GM18499 (cell line): ENCODE measurements around the gene EVA1A.

Source experiments
- ATAC-seq: cut with Tn5 transposase; IDR thresholded peaks from one replicate; pipeline ENCODE4 v1.9.1; 2021; ENCODE audit warnings: moderate number of reproducible peaks; ENCODE audit not compliant: insufficient read depth, unreplicated experiment

The EVA1A gene

DNA sequence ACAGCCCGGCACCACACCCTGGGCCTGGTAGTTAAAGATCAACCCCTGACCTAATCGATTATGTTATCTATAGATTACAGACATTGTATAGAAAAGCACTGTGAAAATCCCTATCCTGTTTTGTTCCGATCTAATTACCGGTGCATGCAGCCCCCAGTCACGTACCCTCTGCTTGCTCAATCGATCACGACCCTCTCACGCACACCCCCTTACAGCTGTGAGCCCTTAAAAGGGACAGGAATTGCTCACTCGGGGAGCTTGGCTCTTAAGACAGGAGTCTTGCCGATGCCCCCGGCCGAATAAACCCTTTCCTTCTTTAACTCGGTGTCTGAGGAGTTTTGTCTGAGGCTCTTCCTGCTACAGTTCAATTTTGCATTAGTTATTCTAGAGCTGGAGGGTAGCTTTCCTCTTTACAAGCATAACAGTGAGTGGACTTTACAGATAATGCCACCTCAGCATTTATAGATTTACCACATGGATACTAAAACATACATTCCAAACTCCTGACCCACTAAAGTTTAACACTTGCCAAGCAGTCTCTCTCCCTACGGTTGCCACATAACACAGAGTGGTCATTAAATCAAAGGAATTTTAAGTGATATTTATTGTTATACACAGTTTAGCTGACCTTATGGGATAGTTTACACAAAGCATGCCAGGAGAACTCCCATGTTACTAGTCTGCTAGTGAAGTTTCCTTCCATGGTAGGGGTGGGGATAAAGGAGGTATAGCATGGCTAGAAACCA lies 101.0 kb downstream of the EVA1A start:
- no peak for ATAC-seq

GRCh38 chr2:75458201-75458600 lies 102.5 kb downstream of the EVA1A start:
- ATAC-seq, result no peak

- no peak for ATAC-seq
Observed at GRCh38 chr2:75456825-75457224, 103.9 kb downstream of the EVA1A start.

DNA sequence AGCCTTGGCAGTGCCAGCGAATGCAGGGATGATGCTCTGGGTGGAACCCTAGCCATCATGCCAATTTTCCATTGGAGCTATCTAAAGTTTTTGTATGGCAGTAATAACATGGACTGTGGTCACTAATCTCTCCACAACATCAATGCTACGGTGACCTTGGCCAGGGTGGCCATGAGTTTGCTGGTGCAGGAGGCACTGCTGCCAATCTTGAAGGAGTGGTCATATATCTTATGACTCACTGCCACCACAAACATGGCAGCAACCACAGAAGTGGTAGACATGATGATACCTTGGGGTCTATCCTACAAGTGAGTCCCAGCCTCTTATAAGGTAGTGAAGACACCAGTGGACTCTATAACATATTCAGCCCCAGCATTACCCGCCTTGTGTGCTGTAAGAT lies 104.6 kb downstream of the EVA1A start:
- no peak for ATAC-seq

DNA sequence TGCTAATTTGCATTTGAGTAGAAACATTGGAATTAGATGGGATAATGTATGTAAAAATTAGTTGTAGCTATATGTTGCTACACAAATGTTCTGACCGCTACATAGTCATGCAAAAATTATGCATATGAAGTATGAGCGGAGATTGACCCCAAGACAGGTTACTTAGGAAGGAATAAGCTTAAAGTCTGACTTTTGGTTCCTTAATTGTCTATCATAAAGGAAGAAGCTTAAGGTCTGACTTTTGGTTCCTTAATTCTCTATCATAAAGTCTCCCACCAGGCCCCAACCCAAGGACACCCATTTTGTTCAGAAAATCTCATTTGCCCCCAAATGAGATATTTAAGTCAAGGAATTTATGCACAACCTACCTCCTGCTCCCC lies 106.5 kb downstream of the EVA1A start:
- ATAC-seq, result no peak

GRCh38 chr2:75453384-75454240 lies 107.1 kb downstream of the EVA1A start:
- no peak for ATAC-seq

DNA sequence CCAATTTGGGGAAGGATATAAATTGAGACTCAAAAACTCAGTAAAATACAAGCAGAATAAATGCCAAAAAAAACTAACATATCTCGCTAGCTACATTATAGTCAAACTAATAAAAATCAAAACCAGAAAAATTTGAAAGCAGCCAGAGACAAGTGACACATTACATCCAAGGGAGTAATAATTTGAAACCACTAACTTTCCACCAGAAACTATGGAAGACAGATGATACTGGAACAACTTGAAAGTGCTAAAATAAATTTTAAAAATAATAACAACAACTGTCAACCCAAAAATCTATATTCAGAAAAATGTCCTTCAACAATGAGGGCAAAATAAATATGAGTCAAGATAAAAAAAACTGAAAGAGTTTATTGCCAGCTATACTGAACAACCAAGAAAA lies 110.7 kb downstream of the EVA1A start:
- no peak for ATAC-seq

DNA sequence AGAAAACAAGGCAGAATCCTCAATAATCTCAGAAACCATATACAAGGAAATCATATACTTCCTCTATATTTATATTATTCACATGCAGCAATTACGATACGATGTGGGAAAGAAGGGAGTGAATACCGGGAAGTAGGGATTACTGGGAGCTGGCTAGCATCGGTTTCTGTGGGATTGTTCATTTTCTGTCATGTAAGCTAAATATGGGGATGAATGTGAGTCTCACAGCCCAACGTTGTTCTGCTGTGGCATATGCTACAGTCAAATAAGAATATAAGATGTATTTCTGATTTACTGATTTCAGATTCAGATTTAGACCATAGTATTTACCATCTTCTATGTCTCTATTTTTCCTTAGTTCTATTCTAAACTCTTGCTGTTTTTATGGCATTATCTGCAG lies 113.6 kb downstream of the EVA1A start:
- no peak for ATAC-seq
